ENCODE results near the gene TNFRSF14.
"Not testable (repeated sequence)": the region's sequence is repeated elsewhere in the genome, so short reads cannot be mapped to it uniquely, and the experiment has no call there.

TNFRSF14 gene

DNA sequence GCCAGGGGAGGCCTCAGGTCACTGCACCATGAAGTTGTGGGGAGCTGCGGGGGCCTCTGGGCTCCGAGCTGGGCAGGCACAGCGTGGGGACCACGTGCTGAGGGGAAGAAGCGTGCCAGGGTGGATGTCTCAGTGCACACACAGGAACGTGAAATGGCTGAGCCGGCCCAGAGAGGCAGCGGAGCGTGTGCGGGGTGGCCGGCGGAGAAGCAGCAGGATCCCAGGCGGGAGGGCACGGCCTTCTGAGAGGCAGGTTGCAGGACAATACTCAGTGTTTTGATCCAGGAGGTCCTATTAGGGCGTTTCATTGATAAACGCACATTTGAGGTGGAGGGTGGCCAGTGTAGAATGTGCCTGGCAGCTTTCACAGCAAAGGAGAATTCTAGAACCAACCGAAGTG lies 12.9 kb downstream of the TNFRSF14 start:
- Histone ChIP-seq H3K27ac (ENCODE audit: low read depth, low read length) (no peak overlapping the region), H2AFZ (ENCODE audit: low read depth, low read length, severe bottlenecking) (no peak overlapping the region), H3K27me3 (ENCODE audit: low read length) (no peaks in the 10 kb centered on the region), H3K9me2 (replicated peaks; ENCODE audit: insufficient read depth, low read length) (no peaks in the 10 kb centered on the region), H3F3A (ENCODE audit: insufficient read depth) (no peaks in the 10 kb centered on the region), H3K36me3 (ENCODE audit: low read length) (no peaks in the 10 kb centered on the region), H3K9me3 (ENCODE audit: insufficient read depth, low read length) (no peaks in the 10 kb centered on the region), H3K4me3 (ENCODE audit: insufficient read depth, low read length, poor library complexity, severe bottlenecking) (no peak overlapping the region), H3K79me2 (ENCODE audit: insufficient read depth, low read length) (no peaks in the 10 kb centered on the region), H4K20me1 (ENCODE audit: low read depth, low read length) (no peaks in the 10 kb centered on the region), H3K9ac (ENCODE audit: low read length) (no peak overlapping the region), H3K4me2 (ENCODE audit: low read depth, low read length, poor library complexity, severe bottlenecking) (no peak overlapping the region)
- no peak for TF ChIP-seq EZH2phosphoT487 (conservative IDR thresholded peaks at IDR 0.05; ENCODE audit: low read length)
- TF ChIP-seq, protein P1, sequence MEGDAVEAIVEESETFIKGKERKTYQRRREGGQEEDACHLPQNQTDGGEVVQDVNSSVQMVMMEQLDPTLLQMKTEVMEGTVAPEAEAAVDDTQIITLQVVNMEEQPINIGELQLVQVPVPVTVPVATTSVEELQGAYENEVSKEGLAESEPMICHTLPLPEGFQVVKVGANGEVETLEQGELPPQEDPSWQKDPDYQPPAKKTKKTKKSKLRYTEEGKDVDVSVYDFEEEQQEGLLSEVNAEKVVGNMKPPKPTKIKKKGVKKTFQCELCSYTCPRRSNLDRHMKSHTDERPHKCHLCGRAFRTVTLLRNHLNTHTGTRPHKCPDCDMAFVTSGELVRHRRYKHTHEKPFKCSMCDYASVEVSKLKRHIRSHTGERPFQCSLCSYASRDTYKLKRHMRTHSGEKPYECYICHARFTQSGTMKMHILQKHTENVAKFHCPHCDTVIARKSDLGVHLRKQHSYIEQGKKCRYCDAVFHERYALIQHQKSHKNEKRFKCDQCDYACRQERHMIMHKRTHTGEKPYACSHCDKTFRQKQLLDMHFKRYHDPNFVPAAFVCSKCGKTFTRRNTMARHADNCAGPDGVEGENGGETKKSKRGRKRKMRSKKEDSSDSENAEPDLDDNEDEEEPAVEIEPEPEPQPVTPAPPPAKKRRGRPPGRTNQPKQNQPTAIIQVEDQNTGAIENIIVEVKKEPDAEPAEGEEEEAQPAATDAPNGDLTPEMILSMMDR (IDR thresholded peaks at IDR 0.05; ENCODE audit: insufficient read depth, low read length, poor library complexity, severe bottlenecking): no peak

DNA sequence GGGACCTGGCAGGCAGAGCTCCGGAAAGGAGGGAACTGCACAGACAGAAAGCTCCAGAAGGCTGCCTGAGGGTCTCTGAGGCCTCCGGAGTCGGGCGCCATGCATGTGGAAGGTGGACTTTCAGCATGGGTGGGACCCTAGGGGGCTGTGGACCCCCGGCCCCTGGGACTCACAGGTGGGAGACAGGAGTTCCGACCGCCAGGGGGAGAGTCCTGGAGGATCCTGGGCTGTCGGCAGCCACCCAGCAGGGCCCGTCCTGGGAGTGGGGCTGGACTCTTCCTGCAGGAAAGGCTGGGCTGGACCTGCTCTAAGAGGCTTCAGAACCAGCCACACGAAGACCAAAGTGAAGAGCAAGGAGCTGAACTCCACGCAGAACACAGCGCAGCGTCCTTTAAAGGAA lies 13.5 kb downstream of the TNFRSF14 start:
- H3K27me3 ChIP-seq (ENCODE audit: low read length); H3K4me2 ChIP-seq (ENCODE audit: low read depth, low read length, poor library complexity, severe bottlenecking); H3K9ac ChIP-seq (ENCODE audit: low read length); H3K27ac ChIP-seq (ENCODE audit: low read depth, low read length); H3K36me3 ChIP-seq (ENCODE audit: low read length); H3K4me3 ChIP-seq (ENCODE audit: insufficient read depth, low read length, poor library complexity, severe bottlenecking); H3K9me3 ChIP-seq (ENCODE audit: insufficient read depth, low read length); H4K20me1 ChIP-seq (ENCODE audit: low read depth, low read length); H3K79me2 ChIP-seq (ENCODE audit: insufficient read depth, low read length); H3F3A ChIP-seq (ENCODE audit: insufficient read depth); H2AFZ ChIP-seq (ENCODE audit: low read depth, low read length, severe bottlenecking); H3K9me2 ChIP-seq (replicated peaks; ENCODE audit: insufficient read depth, low read length): not testable (repeated sequence)

DNA sequence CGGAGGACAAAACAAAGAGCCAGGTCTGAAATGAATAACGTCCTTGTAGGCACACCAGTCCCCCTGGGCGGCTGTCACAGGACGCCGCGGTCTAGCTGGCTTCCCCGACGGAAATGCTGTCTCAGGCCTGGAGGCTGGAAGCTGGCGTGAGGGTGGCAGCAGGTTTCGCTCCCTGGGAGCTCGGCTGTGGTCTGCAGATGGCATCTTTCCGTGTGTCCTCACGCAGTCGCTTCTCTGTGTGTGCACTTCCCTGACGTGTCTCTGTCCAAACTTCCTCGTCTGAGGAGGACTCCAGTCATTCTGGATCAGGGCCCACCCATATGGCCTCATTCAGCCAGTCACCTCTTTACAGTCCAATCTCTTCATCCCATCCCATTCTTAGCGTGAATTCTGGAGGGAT lies 14.2 kb downstream of the TNFRSF14 start:
- Histone ChIP-seq H3K79me2 (ENCODE audit: insufficient read depth, low read length) (no peaks in the 10 kb centered on the region), H3K27ac (ENCODE audit: low read depth, low read length) (no peak overlapping the region), H4K20me1 (ENCODE audit: low read depth, low read length) (no peaks in the 10 kb centered on the region), H3F3A (ENCODE audit: insufficient read depth) (no peaks in the 10 kb centered on the region), H3K27me3 (ENCODE audit: low read length) (no peaks in the 10 kb centered on the region), H3K9me3 (ENCODE audit: insufficient read depth, low read length) (no peaks in the 10 kb centered on the region), H3K36me3 (ENCODE audit: low read length) (no peaks in the 10 kb centered on the region), H3K4me2 (ENCODE audit: low read depth, low read length, poor library complexity, severe bottlenecking) (no peak overlapping the region), H2AFZ (ENCODE audit: low read depth, low read length, severe bottlenecking) (no peak overlapping the region), H3K9me2 (replicated peaks; ENCODE audit: insufficient read depth, low read length) (no peaks in the 10 kb centered on the region), H3K9ac (ENCODE audit: low read length) (no peak overlapping the region), H3K4me3 (ENCODE audit: insufficient read depth, low read length, poor library complexity, severe bottlenecking) (no peak overlapping the region)
- no peak for TF ChIP-seq EZH2phosphoT487 (conservative IDR thresholded peaks at IDR 0.05; ENCODE audit: low read length)
- TF ChIP-seq, protein P1 (IDR thresholded peaks at IDR 0.05; ENCODE audit: insufficient read depth, low read length, poor library complexity, severe bottlenecking): no peak

DNA sequence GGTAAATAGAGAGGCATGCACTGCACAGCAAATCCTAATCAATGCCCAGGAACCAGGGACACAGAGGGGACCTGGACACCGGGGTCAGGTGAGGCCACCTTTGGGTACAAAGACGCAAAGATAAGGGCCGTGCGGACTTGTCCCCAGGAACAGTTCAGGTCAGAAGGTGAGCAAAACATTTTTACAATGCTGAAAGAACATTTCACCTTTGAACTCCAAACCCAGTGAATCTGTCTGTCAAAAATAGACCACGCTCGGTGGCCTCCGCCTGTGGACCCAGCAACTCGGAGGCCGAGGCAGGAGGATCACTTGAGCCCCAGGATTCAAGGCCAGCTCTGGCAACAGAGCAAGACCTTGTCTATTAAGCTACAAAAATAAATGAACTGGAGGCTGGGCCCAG lies 15.2 kb downstream of the TNFRSF14 start:
- Histone ChIP-seq H3K4me2 (ENCODE audit: low read depth, low read length, poor library complexity, severe bottlenecking) (no peak overlapping the region), H3K27ac (ENCODE audit: low read depth, low read length) (no peak overlapping the region)
- TF ChIP-seq, protein P1 (IDR thresholded peaks at IDR 0.05; ENCODE audit: insufficient read depth, low read length, poor library complexity, severe bottlenecking): no peak
- TF ChIP-seq EZH2phosphoT487 (conservative IDR thresholded peaks at IDR 0.05; ENCODE audit: low read length): no peak

More for the DNA sequence above, 15.2 kb downstream of the TNFRSF14 start:
- no peak overlapping the region for H2AFZ ChIP-seq (ENCODE audit: low read depth, low read length, severe bottlenecking)
- no peaks in the 10 kb centered on the region for H3K79me2 ChIP-seq (ENCODE audit: insufficient read depth, low read length)
- H4K20me1 ChIP-seq (ENCODE audit: low read depth, low read length): no peaks in the 10 kb centered on the region
- no peaks in the 10 kb centered on the region for H3K9me2 ChIP-seq (replicated peaks; ENCODE audit: insufficient read depth, low read length)
- H3K27me3 ChIP-seq (ENCODE audit: low read length): no peaks in the 10 kb centered on the region
- H3F3A ChIP-seq (ENCODE audit: insufficient read depth): no peaks in the 10 kb centered on the region
- H3K36me3 ChIP-seq (ENCODE audit: low read length): no peaks in the 10 kb centered on the region
- H3K9me3 ChIP-seq (ENCODE audit: insufficient read depth, low read length): no peaks in the 10 kb centered on the region
- H3K4me3 ChIP-seq (ENCODE audit: insufficient read depth, low read length, poor library complexity, severe bottlenecking): no peak overlapping the region
- no peak overlapping the region for H3K9ac ChIP-seq (ENCODE audit: low read length)
